ENCODE data around the gene BIVM.

Gene BIVM

GRCh38 chr13:102798581-102799425 lies at the start of gene BIVM, which contains the start of gene POGLUT2:
BIVM (plus strand) TSS chr13:102799119; CDS start chr13:102807268, 8,149 bp downstream.
POGLUT2 (minus strand) TSS chr13:102798976; CDS start chr13:102798670, 306 bp downstream.
- peak; percentile 98 for DNase-seq

DNA sequence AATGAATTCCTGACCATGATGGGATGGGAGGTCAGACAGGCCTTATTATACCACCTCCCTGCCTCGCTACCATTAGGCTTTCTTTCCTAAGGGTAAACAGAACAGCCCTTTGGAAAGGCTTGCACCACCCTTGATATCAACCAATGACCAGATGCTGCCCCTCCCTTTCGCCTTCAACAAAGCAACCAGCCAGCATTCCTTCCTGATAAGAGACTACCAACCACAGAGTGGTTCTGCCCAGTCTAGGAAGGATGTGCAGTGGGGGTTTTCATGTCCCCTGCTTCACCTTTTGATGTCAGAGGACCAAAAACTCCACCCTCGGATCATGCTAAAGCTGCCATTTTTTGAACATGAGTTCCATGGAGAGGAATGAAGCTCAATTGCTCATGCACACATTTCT lies 47.0 kb upstream of the BIVM start:
- no peak for DNase-seq

GRCh38 chr13:102757006-102757405 lies 41.9 kb upstream of the BIVM start:
- DNase-seq, result peak; percentile 29

DNA sequence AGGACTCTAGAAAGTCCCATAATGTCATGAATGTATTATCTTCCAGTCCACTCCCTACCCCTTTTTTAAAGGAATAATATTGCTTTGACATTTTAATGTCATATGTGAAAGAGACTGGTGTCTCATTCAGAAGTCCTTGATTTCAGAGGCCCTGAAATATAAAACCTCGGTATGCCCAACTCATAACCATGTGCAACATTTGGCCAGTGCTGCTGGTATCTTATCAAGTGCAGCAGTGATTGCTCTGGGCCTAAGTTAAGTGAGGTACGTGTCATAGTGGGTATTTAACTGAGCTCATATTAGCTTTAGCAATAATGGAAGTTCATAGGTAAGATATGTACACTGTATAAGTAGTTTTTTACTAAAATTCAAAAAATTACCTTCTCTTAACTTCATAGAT lies 40.1 kb upstream of the BIVM start:
- DNase-seq, result no peak

DNA sequence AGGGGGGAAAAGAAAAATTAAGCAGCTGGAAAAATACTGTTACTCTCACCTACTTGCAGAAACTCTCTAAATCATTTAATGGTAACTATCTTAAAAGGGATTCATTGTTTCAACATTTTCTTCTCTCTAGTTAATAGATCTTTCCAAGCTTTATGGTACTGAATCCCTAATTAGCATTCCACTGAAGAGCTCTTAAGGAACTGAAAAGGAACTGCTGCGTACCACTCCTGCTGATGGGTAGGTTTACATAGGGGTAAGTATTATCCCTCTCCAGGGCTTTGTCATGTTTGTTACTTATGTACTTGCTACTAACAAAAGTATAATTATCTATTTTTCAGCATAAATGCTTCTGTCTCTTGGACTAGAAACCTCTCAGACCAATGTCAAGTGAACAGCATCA lies 37.8 kb upstream of the BIVM start:
- no peak for DNase-seq

DNA sequence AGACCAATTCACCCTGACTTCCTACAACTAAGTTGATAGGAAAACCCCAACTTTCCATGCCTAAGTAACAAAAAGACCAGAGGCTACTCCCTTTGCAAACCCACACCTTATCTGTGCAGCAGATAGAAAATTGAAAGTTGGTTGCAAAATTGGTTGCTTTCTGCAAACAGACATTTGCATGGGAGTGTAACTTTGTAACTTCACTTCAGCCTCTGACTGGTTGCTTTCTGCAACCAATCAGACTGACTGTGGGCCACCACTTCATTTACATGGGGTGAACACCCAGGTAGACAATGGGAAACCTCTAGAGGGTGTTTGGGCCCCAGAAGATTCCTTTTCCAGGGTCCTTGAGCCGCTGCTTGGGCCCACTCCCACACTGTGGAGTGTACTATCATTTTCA lies 35.2 kb upstream of the BIVM start:
- no peak for DNase-seq

- DNase-seq, result no peak
Measured at GRCh38 chr13:102768909-102769308, 30.0 kb upstream of the BIVM start.

DNA sequence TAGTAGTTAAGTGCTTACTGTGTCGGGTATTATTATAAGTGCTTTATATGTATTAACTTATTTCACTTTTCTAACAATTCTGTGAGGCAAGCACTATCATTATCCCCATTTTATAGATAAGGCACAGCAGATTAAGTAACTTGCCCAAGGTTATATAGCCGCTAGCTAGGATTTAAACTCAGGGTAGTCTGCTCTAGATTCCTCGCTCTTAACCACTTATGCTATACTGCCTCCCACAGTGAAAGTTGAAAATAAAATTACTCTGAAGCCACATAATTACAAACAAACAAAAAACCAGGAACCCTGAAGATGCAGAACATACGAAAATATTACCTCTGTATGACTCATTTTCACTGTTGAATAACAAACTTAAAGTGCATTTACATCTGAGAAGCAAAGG lies 29.2 kb upstream of the BIVM start:
- peak; percentile 14 for DNase-seq

DNA sequence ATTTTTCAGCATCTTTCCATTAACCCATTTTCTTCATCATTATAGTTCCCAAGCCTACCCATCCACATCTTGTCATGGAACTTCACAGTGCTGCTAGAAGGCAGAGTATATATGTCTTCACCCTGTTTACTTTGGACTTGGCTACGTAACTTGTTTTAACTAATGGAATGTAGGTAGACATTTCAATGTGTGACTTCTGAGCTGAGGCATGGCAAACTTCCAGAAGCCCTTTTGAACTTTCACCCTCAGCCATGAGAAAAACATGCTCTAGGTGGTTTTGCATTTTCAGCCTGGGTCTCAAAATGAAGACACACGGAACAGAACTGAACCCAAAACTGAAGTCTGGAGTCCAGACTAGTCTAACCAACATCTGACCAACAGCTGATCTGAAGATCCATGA lies 28.5 kb upstream of the BIVM start:
- no peak for DNase-seq

- DNase-seq, result no peak
Measured at GRCh38 chr13:102771298-102772041, 27.4 kb upstream of the BIVM start.

DNA sequence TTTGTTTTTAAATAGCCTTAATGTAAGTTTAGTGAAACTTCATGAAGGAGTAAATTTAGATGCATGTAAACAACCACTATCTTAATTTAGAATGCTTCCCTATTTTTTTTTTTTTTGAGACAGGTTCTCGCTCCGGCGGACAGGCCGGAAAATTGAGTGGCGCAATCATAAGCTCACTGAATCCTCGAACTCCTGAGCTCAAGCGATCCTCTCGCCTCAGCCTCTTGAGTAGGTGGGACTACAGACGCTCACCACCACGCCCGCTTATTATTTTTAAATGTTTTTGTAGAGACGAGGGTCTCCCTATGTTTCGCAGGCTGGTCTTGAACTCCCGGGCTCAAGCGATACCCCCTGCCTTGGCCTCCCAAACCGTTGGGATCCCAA lies 26.9 kb upstream of the BIVM start:
- DNase-seq, result no peak

- peak; percentile 80 for DNase-seq
Measured at GRCh38 chr13:102773441-102774213, 25.3 kb upstream of the BIVM start, which contains the start of gene TEX30. TEX30 (minus strand) TSS chr13:102773786; CDS start chr13:102770026, 3,760 bp downstream.

GRCh38 chr13:102774214-102774568 lies 24.7 kb upstream of the BIVM start:
- no peak for DNase-seq

DNA sequence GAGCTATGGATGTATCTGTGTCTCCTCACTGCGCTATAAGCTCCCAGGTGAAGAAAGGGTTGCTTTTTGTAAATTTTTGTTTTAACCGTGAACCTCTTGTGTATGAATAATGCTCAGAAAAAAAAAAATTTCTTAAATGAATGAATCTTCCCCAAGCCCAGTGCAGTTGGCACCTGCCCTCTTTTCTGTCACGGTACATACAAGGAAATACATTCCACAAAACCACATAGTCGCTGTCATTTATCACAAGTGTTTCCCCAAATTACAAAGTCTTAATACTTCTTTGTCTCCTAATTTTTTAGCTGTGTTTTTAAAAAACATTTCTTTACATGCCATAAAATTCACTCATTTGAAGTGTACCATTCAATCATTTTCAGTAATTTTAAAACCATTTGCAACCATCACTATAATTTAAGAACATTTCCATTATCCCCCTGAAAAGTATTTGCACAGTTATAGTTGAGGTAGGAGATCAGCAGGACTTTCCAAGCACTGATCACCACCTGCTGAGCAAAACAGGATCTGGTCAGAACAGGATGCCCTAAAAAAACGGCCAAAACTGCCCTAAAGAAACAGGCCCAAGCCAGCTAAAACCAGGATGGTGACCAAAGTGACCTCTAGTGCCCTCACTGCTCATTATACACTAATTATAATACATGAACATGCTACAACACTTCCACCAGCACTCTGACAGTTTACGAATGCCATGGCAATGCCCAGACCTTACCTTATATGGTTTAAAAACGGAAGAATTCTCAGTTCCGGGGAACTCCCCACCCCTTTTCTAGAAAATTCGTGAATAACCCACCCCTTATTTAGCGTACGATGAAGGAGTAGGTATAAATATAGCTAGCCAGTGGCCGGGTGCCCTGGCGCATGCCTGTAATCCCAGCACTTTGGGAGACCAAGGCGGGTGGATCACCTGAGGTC lies 24.1 kb upstream of the BIVM start:
- no peak for DNase-seq

DNA sequence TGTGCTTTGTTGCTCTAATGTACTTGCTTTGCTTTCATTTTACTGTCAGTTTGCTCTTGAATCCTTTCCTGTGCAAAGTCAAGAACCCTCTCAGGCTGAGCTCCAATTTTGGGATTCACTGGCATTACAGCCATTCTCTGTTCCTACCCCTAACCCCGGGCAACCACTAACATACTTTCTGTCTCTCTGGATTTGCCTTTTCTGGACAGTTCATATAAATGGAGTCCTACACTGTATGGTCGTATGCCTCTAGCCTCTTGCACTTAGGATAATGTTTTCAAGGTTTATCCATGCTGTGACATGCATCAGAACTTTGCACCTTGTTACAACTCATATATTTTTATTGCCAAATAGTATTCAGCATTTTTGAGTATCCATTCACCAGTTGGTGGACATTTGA lies 22.6 kb upstream of the BIVM start:
- DNase-seq, result no peak

- peak; percentile 40 for DNase-seq
Measured at GRCh38 chr13:102777736-102778135, 21.2 kb upstream of the BIVM start.

DNA sequence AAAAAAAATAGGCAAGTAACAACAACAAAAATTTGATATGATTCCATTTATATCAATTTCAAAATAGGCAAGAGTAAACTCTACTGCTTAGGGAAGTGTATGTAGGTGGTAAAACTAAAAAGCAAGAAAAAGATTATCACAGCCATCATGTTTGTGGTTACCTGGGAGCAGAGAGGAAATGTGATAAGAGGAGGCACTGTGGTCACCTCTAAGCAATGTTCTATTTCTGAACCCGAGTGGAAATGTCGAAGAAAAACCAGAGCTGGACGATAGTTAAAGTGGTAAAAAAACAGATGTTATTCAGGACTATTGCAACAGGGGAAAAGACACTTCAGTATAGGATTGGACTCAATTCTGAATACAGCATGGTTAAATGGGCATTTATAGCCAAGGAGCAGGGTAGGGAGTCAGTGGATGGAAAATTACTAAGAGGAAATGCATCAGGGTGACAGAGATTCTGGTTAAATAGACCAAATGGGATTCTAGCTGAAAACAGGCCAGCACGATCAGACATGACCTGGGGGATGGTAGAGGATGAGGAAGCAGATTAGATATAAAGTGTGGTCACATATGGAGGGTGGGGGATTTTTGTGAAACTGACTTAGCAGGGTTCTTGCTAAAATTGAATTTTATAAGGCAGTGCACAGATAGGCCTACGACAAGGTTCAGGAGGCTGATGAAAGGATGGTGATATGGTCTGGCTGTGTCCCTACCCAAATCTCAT lies 19.3 kb upstream of the BIVM start:
- no peak for DNase-seq

DNA sequence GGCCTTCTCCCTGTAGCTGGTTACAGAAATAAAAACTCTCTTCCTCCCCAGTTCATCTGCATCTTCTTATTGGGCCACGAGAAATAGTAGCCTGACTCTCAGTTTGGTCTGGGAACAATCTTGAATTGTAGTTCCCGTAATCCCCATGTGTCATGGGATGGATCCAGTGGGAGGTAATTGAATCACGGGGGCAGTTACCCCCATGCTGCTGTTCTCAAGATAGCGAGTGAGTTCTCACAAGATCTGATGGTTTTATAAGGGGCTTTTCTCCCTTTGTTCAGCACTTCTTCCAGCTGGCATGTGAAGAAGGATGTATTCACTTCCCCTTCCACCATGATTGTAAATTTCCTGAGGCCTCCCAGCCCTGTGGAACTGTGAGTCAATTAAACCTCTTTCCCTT lies 18.3 kb upstream of the BIVM start:
- DNase-seq, result peak; percentile 33

DNA sequence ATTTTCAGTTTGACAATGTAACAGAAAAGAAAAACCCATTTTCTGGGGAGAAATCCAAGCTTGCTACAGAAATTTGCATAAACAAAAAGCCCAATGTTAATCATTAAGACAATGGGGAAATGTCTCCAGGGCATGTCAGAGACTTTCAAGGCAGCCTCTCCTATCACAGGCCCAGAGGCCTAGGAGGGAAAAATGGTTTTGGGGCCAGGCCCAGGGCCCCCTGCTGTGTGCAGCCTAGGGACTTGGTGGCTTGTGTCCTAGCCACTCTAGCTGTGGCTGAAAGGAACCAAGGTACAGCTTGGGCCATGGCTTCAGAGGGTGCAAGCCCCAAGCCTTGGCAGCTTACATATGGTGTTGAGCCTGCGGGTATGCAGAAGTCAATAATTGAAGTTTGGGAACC lies 17.3 kb upstream of the BIVM start:
- no peak for DNase-seq

GRCh38 chr13:102784483-102784882 lies 14.4 kb upstream of the BIVM start:
- no peak for DNase-seq

- no peak for DNase-seq
Measured at GRCh38 chr13:102788683-102789082, 10.2 kb upstream of the BIVM start.

DNA sequence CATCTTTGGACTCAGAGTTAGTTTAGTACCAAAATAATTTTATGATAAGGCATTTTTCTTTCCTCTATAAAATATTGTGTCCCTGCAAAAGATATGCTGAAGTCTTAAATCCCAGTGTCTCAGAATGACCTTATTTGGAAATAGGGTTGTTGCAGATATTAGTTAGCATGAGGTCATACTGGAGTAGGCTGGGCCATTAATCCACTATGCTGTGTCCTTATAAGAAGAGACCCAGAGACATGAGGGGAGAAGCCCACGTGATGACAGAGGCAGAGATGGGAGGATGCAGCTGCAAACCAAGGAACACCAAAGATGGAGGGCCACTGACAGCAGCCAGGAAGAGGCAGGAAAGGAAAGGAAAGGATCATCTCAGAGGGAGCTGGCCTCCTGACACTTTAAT lies 6.5 kb upstream of the BIVM start:
- no peak for DNase-seq

All from NCI-H82 (cell line).